Panc1 (cell line): ENCODE results near the gene TDRD7.
A peak's percentile ranks its signal among the peaks of the same experiment; 100 is the strongest.

Experiments used
- CTCF ChIP-seq: fragments of 450-650 bp; IDR thresholded peaks from 2 replicates; pipeline ENCODE4 v1.5.1; 2017; ENCODE audit warnings: mild to moderate bottlenecking
- SIN3A ChIP-seq: IDR thresholded peaks from 2 replicates; pipeline ENCODE4 v1.6.1; 2012; ENCODE audit warnings: low read depth, mild to moderate bottlenecking, low read length, moderate library complexity, borderline replicate concordance; ENCODE audit not compliant: insufficient read depth
- TF ChIP-seq, protein P1 (sequence below), 2 experiments: IDR thresholded peaks; 2 replicates each; pipeline ENCODE4 v1.6.1; 2011 to 2012; ENCODE audit warnings: low read depth in 2 of 2, control low read depth in 1 of 2, low read length in 1 of 2, mild to moderate bottlenecking in 1 of 2, moderate library complexity in 1 of 2; ENCODE audit not compliant: insufficient read depth in 1 of 2

DNA sequence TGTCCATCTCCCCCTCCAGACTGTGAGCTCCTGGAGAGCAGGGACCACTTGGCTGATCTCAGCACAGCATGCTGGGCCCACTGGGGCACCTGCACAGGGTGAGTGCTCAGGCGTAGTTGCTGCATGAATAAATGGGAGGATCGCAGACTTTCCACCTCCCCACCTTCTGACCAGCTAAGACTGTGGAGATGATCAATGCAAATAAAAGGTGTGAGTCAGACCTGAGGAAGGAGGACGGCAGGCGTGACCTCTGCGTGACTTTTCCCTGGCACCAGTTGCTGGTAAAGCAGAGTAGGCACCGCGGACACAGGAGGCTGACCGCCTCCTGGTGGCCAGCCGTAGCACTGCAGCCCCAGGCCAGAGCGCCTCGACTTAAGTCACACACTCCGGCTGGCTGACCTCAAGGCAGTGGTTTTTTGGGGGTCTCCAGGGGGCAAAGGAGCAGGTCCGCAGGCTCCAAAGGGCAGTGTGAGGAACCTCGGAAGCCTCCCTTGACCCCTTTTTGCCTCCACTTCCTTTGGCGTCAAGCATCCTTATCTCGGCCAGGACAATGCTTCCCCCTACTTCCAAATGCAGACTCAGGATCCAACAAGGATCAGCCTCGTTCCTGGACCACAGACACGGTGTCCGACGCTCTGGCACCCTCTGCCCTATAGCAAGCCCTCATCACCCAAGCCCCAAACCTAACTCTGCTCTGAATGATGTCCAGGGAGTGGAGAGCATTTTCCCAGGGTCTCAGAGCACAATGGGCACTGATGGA, 12.7 kb upstream of the TDRD7 start:
- TF ChIP-seq CTCF (peak; percentile 92), SIN3A (no peak)
- TF ChIP-seq, protein P1, sequence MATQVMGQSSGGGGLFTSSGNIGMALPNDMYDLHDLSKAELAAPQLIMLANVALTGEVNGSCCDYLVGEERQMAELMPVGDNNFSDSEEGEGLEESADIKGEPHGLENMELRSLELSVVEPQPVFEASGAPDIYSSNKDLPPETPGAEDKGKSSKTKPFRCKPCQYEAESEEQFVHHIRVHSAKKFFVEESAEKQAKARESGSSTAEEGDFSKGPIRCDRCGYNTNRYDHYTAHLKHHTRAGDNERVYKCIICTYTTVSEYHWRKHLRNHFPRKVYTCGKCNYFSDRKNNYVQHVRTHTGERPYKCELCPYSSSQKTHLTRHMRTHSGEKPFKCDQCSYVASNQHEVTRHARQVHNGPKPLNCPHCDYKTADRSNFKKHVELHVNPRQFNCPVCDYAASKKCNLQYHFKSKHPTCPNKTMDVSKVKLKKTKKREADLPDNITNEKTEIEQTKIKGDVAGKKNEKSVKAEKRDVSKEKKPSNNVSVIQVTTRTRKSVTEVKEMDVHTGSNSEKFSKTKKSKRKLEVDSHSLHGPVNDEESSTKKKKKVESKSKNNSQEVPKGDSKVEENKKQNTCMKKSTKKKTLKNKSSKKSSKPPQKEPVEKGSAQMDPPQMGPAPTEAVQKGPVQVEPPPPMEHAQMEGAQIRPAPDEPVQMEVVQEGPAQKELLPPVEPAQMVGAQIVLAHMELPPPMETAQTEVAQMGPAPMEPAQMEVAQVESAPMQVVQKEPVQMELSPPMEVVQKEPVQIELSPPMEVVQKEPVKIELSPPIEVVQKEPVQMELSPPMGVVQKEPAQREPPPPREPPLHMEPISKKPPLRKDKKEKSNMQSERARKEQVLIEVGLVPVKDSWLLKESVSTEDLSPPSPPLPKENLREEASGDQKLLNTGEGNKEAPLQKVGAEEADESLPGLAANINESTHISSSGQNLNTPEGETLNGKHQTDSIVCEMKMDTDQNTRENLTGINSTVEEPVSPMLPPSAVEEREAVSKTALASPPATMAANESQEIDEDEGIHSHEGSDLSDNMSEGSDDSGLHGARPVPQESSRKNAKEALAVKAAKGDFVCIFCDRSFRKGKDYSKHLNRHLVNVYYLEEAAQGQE (IDR thresholded peaks at IDR 0.05; ENCODE audit: insufficient read depth in 1 of 2, low read depth in 2 of 2, low read length in 1 of 2): peak in 1 of 2 experiments; percentile 61; a peak in 1 of 4 replicates
